HG03159 (cell line): ENCODE data around the gene GBP4.
"Not testable (repeated sequence)": the region's sequence is repeated elsewhere in the genome, so short reads cannot be mapped to it uniquely, and the experiment has no call there.

Experiments
- ATAC-seq: cut with Tn5 transposase; IDR thresholded peaks from one replicate; pipeline ENCODE4 v1.9.1; 2021; ENCODE audit warnings: mild to moderate bottlenecking, moderate library complexity; ENCODE audit not compliant: unreplicated experiment

Gene GBP4

GRCh38 chr1:89198491-89199072, at the start of gene GBP4:
Gene GBP4 (minus strand): TSS chr1:89198942. CDS start chr1:89198834, 108 bp downstream.
- peak; percentile 39 for ATAC-seq

- no peak for ATAC-seq
Observed at GRCh38 chr1:89243046-89243445, 44.3 kb upstream of the GBP4 start.

- ATAC-seq: no peak
Observed at GRCh38 chr1:89221341-89221740, 22.6 kb upstream of the GBP4 start.

- not testable (repeated sequence) for ATAC-seq
Observed at GRCh38 chr1:89219851-89220250, 21.1 kb upstream of the GBP4 start.

- ATAC-seq: not testable (repeated sequence)
Observed at GRCh38 chr1:89218941-89219340, 20.2 kb upstream of the GBP4 start.

GRCh38 chr1:89213347-89213746, 14.6 kb upstream of the GBP4 start:
- no peak for ATAC-seq

- ATAC-seq: no peak
Observed at GRCh38 chr1:89211035-89211634, 12.4 kb upstream of the GBP4 start.

GRCh38 chr1:89206373-89206772, 7.6 kb upstream of the GBP4 start:
- ATAC-seq: no peak

GRCh38 chr1:89203166-89203565, 4.4 kb upstream of the GBP4 start:
- no peak for ATAC-seq

- peak; percentile 72 for ATAC-seq
Observed at GRCh38 chr1:89201106-89201794, 2.5 kb upstream of the GBP4 start.

GRCh38 chr1:89200663-89201062, 1.9 kb upstream of the GBP4 start:
- ATAC-seq: no peak

- no peak for ATAC-seq
Observed at GRCh38 chr1:89199525-89200031, 836 bp upstream of the GBP4 start.

GRCh38 chr1:89198081-89198480, 661 bp downstream of the GBP4 start:
- ATAC-seq: no peak

GRCh38 chr1:89195476-89195875, 3.3 kb downstream of the GBP4 start:
- ATAC-seq: no peak

- no peak for ATAC-seq
Observed at GRCh38 chr1:89191314-89191713, 7.4 kb downstream of the GBP4 start.

GRCh38 chr1:89190017-89190416, 8.7 kb downstream of the GBP4 start:
- ATAC-seq: no peak

GRCh38 chr1:89179343-89179742, 19.4 kb downstream of the GBP4 start:
- no peak for ATAC-seq

GRCh38 chr1:89176971-89177370, 21.8 kb downstream of the GBP4 start:
- no peak for ATAC-seq

GRCh38 chr1:89175601-89176256, 23.0 kb downstream of the GBP4 start, which contains the start of gene GBP7:
Gene GBP7 (minus strand): TSS chr1:89176003. CDS start chr1:89171935, 4,068 bp downstream.
- no peak for ATAC-seq

- ATAC-seq: no peak
Observed at GRCh38 chr1:89174491-89174890, 24.3 kb downstream of the GBP4 start.

- ATAC-seq: no peak
Observed at GRCh38 chr1:89172468-89173143, 26.1 kb downstream of the GBP4 start.
